Breast epithelium (tissue), 4 donors: ENCODE results near the gene CCNYL1. TPM values are rescaled to one million over a fixed set of nuclear protein-coding genes. Genes with fewer than 3 reads are reported as not detected.
"Not testable (repeated sequence)": the region's sequence is repeated elsewhere in the genome, so short reads cannot be mapped to it uniquely, and the experiment has no call there.

Experiments
- DNase-seq, 2 donors: peaks; one replicate each; pipeline ENCODE4 v3.0.0-alpha.2; 2019; ENCODE audit warnings: low spot score in 2 of 2
- H3K27ac ChIP-seq, 2 donors: fragments of 200-600 bp; sonication (generic) in 1 of 2; one replicate each; pipeline ENCODE4 v1.5.1; 2016 to 2019; ENCODE audit warnings: mild to moderate bottlenecking in 1 of 2
- H3K27me3 ChIP-seq, 2 donors: fragments of 200-600 bp; sonication (generic) in 1 of 2; one replicate each; pipeline versions ENCODE4 v1.5.1 to v1.6.0; 2017 to 2019; ENCODE audit warnings: control low read depth in 1 of 2, mild to moderate bottlenecking in 1 of 2
- H3K36me3 ChIP-seq: fragments of 200-600 bp; one replicate; pipeline ENCODE4 v1.5.1; 2019
- H3K4me1 ChIP-seq, 2 donors: fragments of 200-600 bp; sonication (generic); one replicate each; pipeline ENCODE4 v1.5.1; 2016 to 2019; ENCODE audit warnings: control low read depth in 1 of 2
- H3K4me3 ChIP-seq, 3 donors: fragments of 200-600 bp; sonication (generic); 1 replicate in 2 of 3; 2 replicates in 1 of 3; pipeline ENCODE4 v1.5.1; 2016 to 2019; ENCODE audit warnings: mild to moderate bottlenecking in 3 of 3, moderate library complexity in 2 of 3
- H3K9me3 ChIP-seq, 2 donors: fragments of 200-600 bp; sonication (generic) in 1 of 2; one replicate each; pipeline ENCODE4 v1.5.1; 2016 to 2019; ENCODE audit warnings: control low read depth in 1 of 2
- CTCF ChIP-seq, 3 donors: fragments of 450-650 bp; IDR thresholded peaks; one replicate each; pipeline ENCODE4 v1.5.1; 2016 to 2017; ENCODE audit warnings: antibody characterized with exemption in 3 of 3, mild to moderate bottlenecking in 3 of 3, moderate library complexity in 3 of 3
- POLR2A ChIP-seq: fragments of 450-650 bp; IDR thresholded peaks from one replicate; pipeline ENCODE4 v1.6.1; 2016; ENCODE audit warnings: antibody characterized with exemption, mild to moderate bottlenecking, moderate library complexity
- POLR2AphosphoS5 ChIP-seq, 3 donors: sonication (generic); formaldehyde crosslinking; IDR thresholded peaks; one replicate each; pipeline ENCODE4 v1.6.1; 2017; ENCODE audit warnings: antibody characterized with exemption in 3 of 3
- intact Hi-C: fragments of 100-400 bp; cut with DNase I; formaldehyde crosslinking; loops from one replicate; pipeline ENCODE4 v1.15.1; 2023; ENCODE audit warnings: low total_unique reads
- total RNA-seq, 3 donors: library from RNA; depleted of rRNA; stranded (reverse); fragments of >200 nt; gene quantifications; one replicate each; pipeline ENCODE4 v1.1.0, GENCODE V29; 2016

Gene CCNYL1
- total RNA-seq, 3 donors from 2014 or later: 10.0 to 17.4 (median 11.8) TPM

DNA sequence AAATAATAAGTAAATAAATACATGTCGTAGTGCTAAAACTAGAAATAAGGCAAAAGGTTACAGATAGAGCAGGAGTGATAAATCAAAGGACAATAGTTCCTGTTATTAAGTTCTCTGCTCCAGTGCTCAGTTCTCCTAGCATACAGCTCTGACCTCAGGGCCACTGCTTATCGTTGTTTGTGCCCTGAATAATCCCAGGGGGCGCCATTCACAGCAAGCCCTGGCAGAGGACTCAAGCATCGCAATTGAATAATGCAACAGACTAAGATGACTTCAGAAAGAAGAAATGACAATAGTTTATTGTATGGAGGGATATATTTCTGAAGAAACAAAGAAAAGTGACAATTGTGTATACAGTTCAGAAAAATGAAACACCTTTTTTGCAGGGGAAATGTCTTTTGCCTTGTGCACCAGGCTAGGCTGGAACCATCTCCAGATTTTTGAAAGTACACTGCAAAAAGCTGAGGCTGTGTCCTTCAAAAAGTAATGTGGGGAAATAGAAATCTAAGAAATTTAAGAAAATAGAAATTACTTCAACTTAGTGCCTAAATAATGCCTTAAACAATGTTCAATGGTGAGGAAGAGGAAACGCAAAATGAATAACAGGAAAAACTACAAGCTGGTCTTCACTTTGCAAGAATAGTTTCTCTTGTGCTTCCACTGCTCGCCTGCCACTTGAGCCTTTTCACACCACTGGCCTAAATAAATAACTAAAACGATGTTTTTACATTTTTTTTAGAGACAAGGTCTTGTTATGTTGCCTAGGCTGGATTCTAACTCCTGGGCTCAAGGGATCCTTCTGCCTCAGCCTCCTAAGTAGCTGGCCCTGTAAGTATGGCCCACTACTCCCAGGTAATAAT, 19.0 kb upstream of the CCNYL1 start:
- Histone ChIP-seq H3K27ac (no peak overlapping the region), H3K27me3 (no peaks in the 10 kb centered on the region), H3K9me3 (no peaks in the 10 kb centered on the region), H3K36me3 (no peaks in the 10 kb centered on the region), H3K4me1 (no peaks in the 10 kb centered on the region), H3K4me3 (no peak overlapping the region)
- TF ChIP-seq CTCF (IDR thresholded peaks at IDR 0.05) (no peak), POLR2AphosphoS5 (IDR thresholded peaks at IDR 0.05) (no peak), POLR2A (no peak)
- no peak for DNase-seq
- intact Hi-C loops: no loop called here

DNA sequence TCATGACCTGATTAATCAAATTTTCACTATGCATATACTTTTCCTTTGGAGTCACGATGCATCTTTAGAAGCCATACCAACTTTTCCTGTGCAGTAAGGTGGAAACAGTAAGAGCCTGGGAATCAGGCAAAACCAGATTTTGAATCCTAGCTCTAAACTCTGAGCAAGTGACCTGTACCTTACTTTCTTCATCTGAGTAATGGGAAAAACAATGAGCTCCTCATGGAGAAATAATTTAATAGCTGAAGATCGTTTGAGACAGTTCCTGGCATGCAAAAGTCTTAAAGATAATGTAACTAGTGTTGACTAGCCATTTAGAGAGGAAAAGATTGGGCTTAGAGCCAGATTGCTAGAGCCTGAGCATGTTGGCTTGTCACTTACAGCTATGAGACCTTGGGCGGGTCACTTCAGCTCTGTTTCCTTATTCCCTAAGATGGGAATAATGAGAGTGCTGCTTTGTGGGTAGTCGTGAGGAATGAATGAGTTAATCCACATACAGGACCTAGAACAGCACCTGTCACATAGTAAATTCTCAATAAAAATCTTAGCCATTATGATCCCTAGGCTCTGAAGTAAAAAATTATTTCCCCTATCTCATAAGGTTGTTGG, 17.7 kb upstream of the CCNYL1 start:
- no peak overlapping the region for H3K27ac ChIP-seq
- no peaks in the 10 kb centered on the region for H3K9me3 ChIP-seq
- H3K4me1 ChIP-seq: no peaks in the 10 kb centered on the region
- intact Hi-C loops: no loop called here
- no peak overlapping the region for H3K4me3 ChIP-seq
- TF ChIP-seq CTCF (IDR thresholded peaks at IDR 0.05): no peak
- no peak for TF ChIP-seq POLR2A
- TF ChIP-seq POLR2AphosphoS5 (IDR thresholded peaks at IDR 0.05): no peak
- H3K36me3 ChIP-seq: no peaks in the 10 kb centered on the region
- no peak for DNase-seq
- H3K27me3 ChIP-seq: no peaks in the 10 kb centered on the region

DNA sequence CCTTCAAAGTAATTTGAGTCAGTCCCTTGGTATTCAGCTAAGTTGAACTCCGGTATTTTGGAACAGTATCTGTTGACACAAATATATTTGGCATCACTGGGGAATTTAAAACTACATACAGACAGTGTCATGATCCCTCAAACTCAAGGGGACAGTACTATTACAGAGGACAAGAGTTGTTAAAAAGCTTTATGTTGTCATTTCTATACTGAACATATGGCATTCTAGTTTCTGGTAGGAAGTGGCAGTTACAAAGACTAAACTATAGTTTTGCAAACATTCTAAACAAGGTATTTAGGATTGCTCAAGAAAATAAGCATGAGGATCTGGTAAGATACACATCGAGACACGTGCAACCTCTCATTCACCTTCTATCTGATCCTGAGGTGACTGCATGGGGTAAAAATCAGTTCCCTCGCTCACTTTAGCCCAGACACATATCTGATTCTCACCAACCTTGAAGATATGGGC, 16.6 kb upstream of the CCNYL1 start:
- Histone ChIP-seq H3K4me1 (no peaks in the 10 kb centered on the region), H3K27me3 (no peaks in the 10 kb centered on the region), H3K36me3 (no peaks in the 10 kb centered on the region), H3K4me3 (no peak overlapping the region), H3K27ac (no peak overlapping the region), H3K9me3 (no peaks in the 10 kb centered on the region)
- DNase-seq: no peak
- intact Hi-C loops: no loop called here
- TF ChIP-seq POLR2AphosphoS5 (IDR thresholded peaks at IDR 0.05) (no peak), CTCF (IDR thresholded peaks at IDR 0.05) (no peak), POLR2A (no peak)

- DNase-seq: no peak
- intact Hi-C loops: no loop called here
- Histone ChIP-seq H3K4me1 (no peaks in the 10 kb centered on the region), H3K27me3 (no peaks in the 10 kb centered on the region), H3K36me3 (no peaks in the 10 kb centered on the region), H3K9me3 (no peaks in the 10 kb centered on the region), H3K4me3 (no peak overlapping the region), H3K27ac (no peak overlapping the region)
- TF ChIP-seq POLR2AphosphoS5 (IDR thresholded peaks at IDR 0.05) (no peak), POLR2A (no peak), CTCF (IDR thresholded peaks at IDR 0.05) (no peak)
These were observed 16.1 kb upstream of the CCNYL1 start for GRCh38 chr2:207695293-207695692.

GRCh38 chr2:207696911-207697310, 14.5 kb upstream of the CCNYL1 start:
- H3K27ac ChIP-seq, H3K36me3 ChIP-seq, DNase-seq, H3K27me3 ChIP-seq, H3K4me3 ChIP-seq, intact Hi-C loops, H3K4me1 ChIP-seq, H3K9me3 ChIP-seq: not testable (repeated sequence)
